IMR-90 (cell line): ENCODE measurements around the gene CD2. TPM values are rescaled to one million over a fixed set of nuclear protein-coding genes. Genes with fewer than 3 reads are reported as not detected.

ENCODE experiments used
- ATAC-seq: fragments of 200-7000 bp; cut with Tn5 transposase; 2 replicates; pipeline ENCODE4 v1.9.1; 2020; ENCODE audit warnings: low read depth, mild to moderate bottlenecking, moderate library complexity
- BruUV-seq: library from RNA; stranded (reverse); fragments of 400-500 nt; replicated peaks from 2 replicates; lab custom pipeline; 2021; lab: Mats Ljungman, UMichigan
- CTCF ChIA-PET: fragments of 300-600 bp; formaldehyde crosslinking; extraction: SDS; loops from one replicate; lab custom pipeline; 2021; ENCODE audit warnings: antibody characterized with exemption; lab: Yijun Ruan, JAX
- POLR2A ChIA-PET: fragments of 300-600 bp; sonication (Branson Sonifier 250); formaldehyde crosslinking; loops from one replicate; lab custom pipeline; 2022; ENCODE audit warnings: antibody characterized with exemption; ENCODE audit not compliant: unreplicated experiment; lab: Charles Lee
- DNase-seq: peaks from one replicate; pipeline ENCODE4 v3.0.0; 2013
- H2AFZ ChIP-seq: replicated peaks from 2 replicates; pipeline ENCODE3; 2013; ENCODE audit warnings: low read length, mild to moderate bottlenecking; ENCODE audit not compliant: poor library complexity
- H2AK5ac ChIP-seq: 2 replicates; pipeline ENCODE4 v1.6.1; 2013; ENCODE audit warnings: low read depth, low read length, inconsistent platforms
- H2AK9ac ChIP-seq: replicated peaks from 2 replicates; pipeline ENCODE3; 2013; ENCODE audit warnings: mild to moderate bottlenecking, low read depth, low read length, moderate library complexity; ENCODE audit not compliant: poor library complexity
- H2BK120ac ChIP-seq: 2 replicates; pipeline ENCODE4 v1.6.1; 2013; ENCODE audit warnings: low read depth, low read length, inconsistent platforms
- H2BK15ac ChIP-seq: 3 replicates; pipeline ENCODE4 v1.6.1; 2013; ENCODE audit warnings: low read depth, low read length, inconsistent platforms
- H2BK20ac ChIP-seq: 2 replicates; pipeline ENCODE4 v1.6.1; 2013; ENCODE audit warnings: low read depth, mild to moderate bottlenecking, inconsistent platforms, low read length, moderate library complexity
- H2BK5ac ChIP-seq: 2 replicates; pipeline ENCODE4 v1.6.1; 2013; ENCODE audit warnings: mild to moderate bottlenecking, low read depth, low read length, inconsistent platforms; ENCODE audit not compliant: poor library complexity, severe bottlenecking
- H3K14ac ChIP-seq: replicated peaks from 2 replicates; pipeline ENCODE4 v1.6.1; 2013; ENCODE audit warnings: low read depth, low read length, inconsistent platforms
- H3K18ac ChIP-seq: 2 replicates; pipeline ENCODE4 v1.6.1; 2013; ENCODE audit warnings: low read depth, low read length, control low read depth
- H3K23ac ChIP-seq: 2 replicates; pipeline ENCODE4 v1.6.1; 2013; ENCODE audit warnings: low read depth, low read length, inconsistent platforms
- H3K27ac ChIP-seq: 2 replicates; pipeline ENCODE4 v1.5.1; 2013; ENCODE audit warnings: mild to moderate bottlenecking, control low read depth, low read length; ENCODE audit not compliant: insufficient read depth
- H3K27me3 ChIP-seq: 2 replicates; pipeline ENCODE4 v1.6.1; 2013; ENCODE audit warnings: low read length; ENCODE audit not compliant: control insufficient read depth, insufficient read depth
- H3K36me3 ChIP-seq: 2 replicates; pipeline ENCODE4 v1.6.1; 2013; ENCODE audit warnings: low read length, mixed read lengths; ENCODE audit not compliant: control insufficient read depth, insufficient read depth
- H3K4ac ChIP-seq: 2 replicates; pipeline ENCODE4 v1.6.1; 2013; ENCODE audit warnings: low read depth, low read length, inconsistent platforms
- H3K4me1 ChIP-seq: 2 replicates; pipeline ENCODE4 v1.6.1; 2013; ENCODE audit warnings: low read length, mixed read lengths; ENCODE audit not compliant: control insufficient read depth, insufficient read depth
- H3K4me2 ChIP-seq: 2 replicates; pipeline ENCODE4 v1.6.1; 2013; ENCODE audit warnings: low read depth, mild to moderate bottlenecking, control low read depth, low read length, moderate library complexity
- H3K4me3 ChIP-seq: 2 replicates; pipeline ENCODE4 v1.5.1; 2013; ENCODE audit warnings: low read depth, mild to moderate bottlenecking, control low read depth, low read length, moderate library complexity; ENCODE audit not compliant: insufficient read depth
- H3K56ac ChIP-seq: 2 replicates; pipeline ENCODE4 v1.6.1; 2013; ENCODE audit warnings: low read length, inconsistent platforms; ENCODE audit not compliant: insufficient read depth; ENCODE audit errors: extremely low read depth
- H3K79me1 ChIP-seq, 2 experiments: 2 replicates each; pipeline ENCODE4 v1.6.1; 2013; ENCODE audit warnings: low read length in 2 of 2, inconsistent platforms in 1 of 2, low read depth in 1 of 2
- H3K9ac ChIP-seq: 2 replicates; pipeline ENCODE4 v1.6.1; 2013; ENCODE audit warnings: low read depth, low read length, control low read depth
- H3K9me1 ChIP-seq: 2 replicates; pipeline ENCODE4 v1.6.1; 2013; ENCODE audit warnings: low read length, inconsistent platforms; ENCODE audit not compliant: insufficient read depth
- H3K9me3 ChIP-seq: 2 replicates; pipeline ENCODE4 v1.6.1; 2013; ENCODE audit warnings: low read length; ENCODE audit not compliant: control insufficient read depth, insufficient read depth
- H4K20me1 ChIP-seq: 2 replicates; pipeline ENCODE4 v1.6.1; 2013; ENCODE audit warnings: low read length, inconsistent platforms; ENCODE audit not compliant: insufficient read depth
- H4K5ac ChIP-seq: 2 replicates; pipeline ENCODE4 v1.6.1; 2013; ENCODE audit warnings: mild to moderate bottlenecking, low read depth, low read length, control low read depth
- H4K8ac ChIP-seq, 2 experiments: 2 replicates each; pipeline ENCODE4 v1.6.1; 2013; ENCODE audit warnings: low read depth in 2 of 2, low read length in 2 of 2, control low read depth in 1 of 2, inconsistent platforms in 1 of 2
- H4K91ac ChIP-seq: 2 replicates; pipeline ENCODE4 v1.6.1; 2013; ENCODE audit warnings: low read depth, low read length, inconsistent platforms; ENCODE audit not compliant: insufficient read depth
- BHLHE40 ChIP-seq: fragments of 150-350 bp; IDR thresholded peaks from 2 replicates; pipeline ENCODE4 v1.6.1; 2016; ENCODE audit warnings: mild to moderate bottlenecking, low read depth, low read length
- CEBPB ChIP-seq: IDR thresholded peaks from 2 replicates; pipeline ENCODE4 v1.6.1; 2012; ENCODE audit warnings: low read depth, low read length, improper control_type of control experiment
- CHD1 ChIP-seq: IDR thresholded peaks from 2 replicates; pipeline ENCODE4 v1.6.1; 2012; ENCODE audit warnings: low read depth, low read length, improper control_type of control experiment
- CTCF ChIP-seq: conservative IDR thresholded peaks from 2 replicates; pipeline ENCODE4 v1.5.1; 2012; ENCODE audit warnings: mild to moderate bottlenecking, low read depth, low read length, improper control_type of control experiment
- ELK1 ChIP-seq: fragments of 150-350 bp; IDR thresholded peaks from 2 replicates; pipeline ENCODE4 v1.6.1; 2016; ENCODE audit warnings: low read depth, mild to moderate bottlenecking, low read length, moderate library complexity, borderline replicate concordance
- FOS ChIP-seq: fragments of 150-350 bp; IDR thresholded peaks from 2 replicates; pipeline ENCODE4 v1.6.1; 2016; ENCODE audit warnings: low read depth, low read length
- MAFK ChIP-seq: IDR thresholded peaks from 2 replicates; pipeline ENCODE4 v1.6.1; 2012; ENCODE audit warnings: low read depth, low read length, improper control_type of control experiment
- MAZ ChIP-seq: IDR thresholded peaks from 2 replicates; pipeline ENCODE4 v1.6.1; 2012; ENCODE audit warnings: low read depth, mild to moderate bottlenecking, low read length, improper control_type of control experiment, moderate library complexity, borderline replicate concordance
- MXI1 ChIP-seq: IDR thresholded peaks from 2 replicates; pipeline ENCODE4 v1.6.1; 2012; ENCODE audit warnings: low read depth, mild to moderate bottlenecking, low read length, moderate library complexity, borderline replicate concordance
- NFE2L2 ChIP-seq: fragments of 150-350 bp; IDR thresholded peaks from 2 replicates; pipeline ENCODE4 v1.6.1; 2016; ENCODE audit warnings: low read depth, mild to moderate bottlenecking, low read length
- POLR2A ChIP-seq: IDR thresholded peaks from 2 replicates; pipeline ENCODE4 v1.6.1; 2012; ENCODE audit warnings: mild to moderate bottlenecking, low read depth, low read length
- RAD21 ChIP-seq: IDR thresholded peaks from 2 replicates; pipeline ENCODE4 v1.6.1; 2012; ENCODE audit warnings: low read length, improper control_type of control experiment
- RCOR1 ChIP-seq: IDR thresholded peaks from 2 replicates; pipeline ENCODE4 v1.6.1; 2012; ENCODE audit warnings: mild to moderate bottlenecking, low read length, improper control_type of control experiment; ENCODE audit not compliant: insufficient replicate concordance
- RFX5 ChIP-seq: IDR thresholded peaks from 2 replicates; pipeline ENCODE4 v1.8.0; 2012; ENCODE audit warnings: low read depth, mild to moderate bottlenecking, low read length, moderate library complexity
- SMC3 ChIP-seq: fragments of 150-350 bp; IDR thresholded peaks from 2 replicates; pipeline ENCODE4 v1.6.1; 2016; ENCODE audit warnings: low read depth, mild to moderate bottlenecking, antibody characterized with exemption, low read length, moderate library complexity
- USF2 ChIP-seq: fragments of 150-350 bp; IDR thresholded peaks from 2 replicates; pipeline ENCODE4 v1.6.1; 2017; ENCODE audit warnings: mild to moderate bottlenecking, antibody characterized with exemption, low read length, low read depth
- WGBS, 2 experiments: methylation state at CpG; one replicate each; pipeline versions ENCODE4 v1.1.5 to v1.1.7; 2013; ENCODE audit warnings: missing lambda C conversion rate in 2 of 2; ENCODE audit not compliant: insufficient read length in 1 of 2; ENCODE audit errors: extremely low coverage in 2 of 2; 5-methylcytosine and 5-hydroxymethylcytosine counted together
- dilution Hi-C: fragments of 300-500 bp; cut with HindIII; formaldehyde crosslinking; loops from one replicate; pipeline ENCODE4 v1.14.3; 2018; ENCODE audit warnings: low sequenced_read_pairs; ENCODE audit not compliant: unreplicated experiment
- in situ Hi-C: fragments of 300-500 bp; cut with MboI; formaldehyde crosslinking; loops from 3 replicates; pipeline ENCODE4 v1.14.3; 2019; ENCODE audit warnings: low sequenced_read_pairs, inconsistent platforms, mixed read lengths
- intact Hi-C: fragments of 100-400 bp; cut with micrococcal nuclease; formaldehyde crosslinking; loops from 2 replicates; pipeline ENCODE4 v1.10.0; 2022
- polyA plus RNA-seq, 3 experiments: library from polyadenylated mRNA; depleted of rRNA; stranded (reverse); fragments of >200 nt; gene quantifications; 2 replicates each; pipeline ENCODE4 v1.2.3, GENCODE V29; 2012; ENCODE audit warnings: low replicate concordance in 1 of 3
- total RNA-seq: library from RNA; depleted of rRNA; stranded (reverse); fragments of >200 nt; gene quantifications from 2 replicates; pipeline ENCODE4 v1.2.3, GENCODE V29; 2012

The CD2 gene
- total and polyA plus RNA-seq, 2 of the 4 experiments (the other 2 are of a cell fraction), result not detected

GRCh38 chr1:116751146-116751545 lies 3.1 kb upstream of the CD2 start:
- Histone ChIP-seq H3K56ac (no peak overlapping the region), H2BK20ac (no peak overlapping the region), H3K27ac (no peak overlapping the region), H2AK9ac (no peak overlapping the region), H3K79me1 (no peaks in the 10 kb centered on the region), H2AFZ (no peak overlapping the region), H4K20me1 (no peaks in the 10 kb centered on the region), H4K91ac (no peak overlapping the region), H3K9me3 (no peaks in the 10 kb centered on the region), H3K9ac (no peak overlapping the region), H3K4me3 (no peak overlapping the region), H2BK120ac (no peak overlapping the region), H3K14ac (no peak overlapping the region), H4K5ac (no peak overlapping the region), H2BK15ac (no peak overlapping the region), H3K36me3 (no peaks in the 10 kb centered on the region), H2BK5ac (no peak overlapping the region), H2AK5ac (no peak overlapping the region), H4K8ac (no peak overlapping the region), H3K9me1 (no peaks in the 10 kb centered on the region), H3K27me3 (no peaks in the 10 kb centered on the region), H3K23ac (no peak overlapping the region), H3K4me1 (no peaks in the 10 kb centered on the region), H3K18ac (no peak overlapping the region), H3K4ac (no peak overlapping the region), H3K4me2 (no peak overlapping the region)
- dilution Hi-C loops, result no loop called here
- no TSS peak for BruUV-seq
- CTCF ChIA-PET, result no interaction called here
- ATAC-seq (no peak), DNase-seq (no peak)
- intact Hi-C loops, result no loop called here
- in situ Hi-C loops, result no loop called here
- POLR2A ChIA-PET, result no interaction called here
- no CpG with 5 or more reads among the region's 4 CpGs for WGBS, 2 experiments
- TF ChIP-seq CHD1, result no peak
- no peak for TF ChIP-seq MAFK
- TF ChIP-seq SMC3, result no peak
- no peak for TF ChIP-seq CTCF
- TF ChIP-seq MAZ, result no peak
- no peak for TF ChIP-seq MXI1
- no peak for TF ChIP-seq NFE2L2
- TF ChIP-seq BHLHE40, result no peak
- TF ChIP-seq USF2, result no peak
- no peak for TF ChIP-seq ELK1
- no peak for TF ChIP-seq FOS
- no peak for TF ChIP-seq RAD21
- no peak for TF ChIP-seq RCOR1
- TF ChIP-seq CEBPB, result no peak
- TF ChIP-seq POLR2A, result no peak
- no peak for TF ChIP-seq RFX5
